ENCODE results near the gene GNA15.

Gene GNA15

DNA sequence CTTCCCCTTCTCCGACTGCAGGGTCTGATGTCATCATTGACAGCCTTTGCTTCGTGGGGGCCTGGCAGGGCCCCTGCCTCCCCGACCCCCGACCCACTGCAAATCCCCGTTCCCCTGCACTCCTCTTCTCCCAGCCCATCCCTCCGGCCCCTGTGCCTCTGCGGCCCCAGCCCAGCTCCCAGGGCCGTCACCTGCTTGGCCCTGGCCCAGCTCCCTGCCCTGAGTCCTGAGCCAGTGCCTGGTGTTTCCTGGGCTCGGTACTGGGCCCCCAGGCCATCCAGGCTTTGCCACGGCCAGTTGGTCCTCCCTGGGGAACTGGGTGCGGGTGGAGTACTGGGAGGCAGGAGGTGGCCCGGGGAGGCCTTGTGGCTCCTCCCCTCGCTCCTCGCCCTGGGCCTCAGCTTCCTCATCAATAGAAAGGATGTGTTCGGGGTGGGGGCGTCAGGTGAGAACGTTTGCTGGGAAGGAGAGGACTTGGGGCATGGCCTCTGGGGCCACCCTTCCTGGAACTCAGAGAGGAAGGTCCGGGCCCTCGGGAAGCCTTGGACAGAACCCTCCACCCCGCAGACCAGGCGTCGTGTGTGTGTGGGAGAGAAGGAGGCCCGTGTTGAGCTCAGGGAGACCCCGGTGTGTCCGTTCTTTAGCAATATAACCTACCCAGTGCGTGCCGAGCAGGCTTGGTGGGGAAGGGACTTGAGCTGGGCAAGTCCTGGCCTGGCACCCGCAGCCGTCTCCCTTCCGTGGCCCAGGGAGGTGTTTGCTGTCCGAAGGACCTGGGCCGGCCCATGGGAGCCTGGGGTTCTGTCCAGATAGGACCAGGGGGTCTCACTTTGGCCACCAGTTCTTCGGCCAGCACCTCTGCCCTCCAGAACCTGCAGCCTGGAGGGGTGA lies 72.7 kb downstream of the GNA15 start:
- Histone ChIP-seq H3K4me1 (ENCODE audit: control insufficient read depth, insufficient read depth, low read length) (peaks cover 3% of the 10 kb centered on the region; the same call in 1 of the 2 replicates), H3K9me3 (ENCODE audit: control insufficient read depth, insufficient read depth, low read length) (no peaks in the 10 kb centered on the region), H3K9ac (ENCODE audit: low read depth, low read length) (no peak overlapping the region), H3K36me3 (ENCODE audit: control insufficient read depth, insufficient read depth, low read length) (peaks cover 48% of the 10 kb centered on the region), H3K27ac (ENCODE audit: low read depth, low read length) (no peak overlapping the region), H3K4me3 (ENCODE audit: low read depth, low read length) (no peak overlapping the region), H3K27me3 (ENCODE audit: control insufficient read depth, insufficient read depth, low read length) (no peaks in the 10 kb centered on the region)

DNA sequence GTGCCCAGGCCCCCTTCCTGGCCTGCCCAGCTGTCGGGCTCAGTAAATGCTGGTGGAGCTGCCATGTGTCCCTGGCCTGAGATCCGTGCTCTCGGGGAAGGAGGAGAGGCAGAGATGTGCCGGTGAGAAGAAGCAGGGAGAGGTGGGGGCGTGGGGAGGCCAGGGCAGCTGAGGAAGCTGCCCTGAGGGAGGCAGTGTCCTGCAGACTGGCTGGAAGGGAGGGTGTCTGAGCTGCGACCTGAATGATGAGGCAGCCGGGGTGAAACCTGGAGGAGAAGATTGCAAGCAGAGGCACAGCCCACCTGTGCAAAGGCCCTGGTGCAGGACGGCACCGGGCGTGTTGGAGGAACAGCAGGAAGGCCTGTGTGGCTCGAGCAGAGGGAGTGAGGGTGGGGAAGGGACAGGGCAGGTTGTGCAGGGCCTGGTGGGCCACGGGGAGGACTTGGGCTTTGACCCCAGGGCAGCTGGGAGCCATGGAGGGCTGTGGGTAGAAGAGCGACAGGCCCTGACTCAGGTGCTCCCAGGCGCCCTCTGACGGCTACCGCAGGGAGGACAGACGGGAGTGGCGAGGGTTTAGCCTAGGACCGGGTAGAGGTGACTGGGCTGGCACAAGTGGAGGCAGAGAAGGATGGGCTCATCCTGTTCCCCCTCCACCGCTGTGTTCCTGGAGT lies 74.6 kb downstream of the GNA15 start:
- H3K9me3 ChIP-seq (ENCODE audit: control insufficient read depth, insufficient read depth, low read length): no peaks in the 10 kb centered on the region
- H3K27ac ChIP-seq (ENCODE audit: low read depth, low read length): peak overlapping the region; percentile 11
- H3K4me1 ChIP-seq (ENCODE audit: control insufficient read depth, insufficient read depth, low read length): peaks cover 3% of the 10 kb centered on the region; the same call in 1 of the 2 replicates
- H3K9ac ChIP-seq (ENCODE audit: low read depth, low read length): no peak overlapping the region
- no peak overlapping the region for H3K4me3 ChIP-seq (ENCODE audit: low read depth, low read length)
- H3K27me3 ChIP-seq (ENCODE audit: control insufficient read depth, insufficient read depth, low read length): no peaks in the 10 kb centered on the region
- H3K36me3 ChIP-seq (ENCODE audit: control insufficient read depth, insufficient read depth, low read length): peaks cover 30% of the 10 kb centered on the region

DNA sequence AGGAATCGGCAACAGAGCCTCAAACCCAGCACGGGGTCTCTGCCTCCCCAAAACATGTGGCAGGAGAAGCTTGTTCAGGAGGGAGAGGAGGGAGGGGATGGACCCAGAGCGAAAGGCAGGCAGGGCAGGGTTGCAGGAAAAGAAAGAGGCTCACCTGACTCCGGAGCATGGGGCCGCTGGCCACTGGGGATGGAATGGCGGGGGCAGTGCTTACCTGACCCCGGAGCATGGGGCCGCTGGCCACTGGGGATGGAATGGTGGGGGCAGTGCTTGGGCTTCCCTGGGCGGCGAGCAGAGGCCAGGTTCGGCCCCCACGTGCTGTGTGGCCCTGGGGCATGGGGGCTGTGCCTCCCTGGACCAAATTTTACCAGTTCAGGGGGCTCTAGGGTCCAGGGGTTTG lies 75.4 kb downstream of the GNA15 start:
- Histone ChIP-seq H3K27me3 (ENCODE audit: control insufficient read depth, insufficient read depth, low read length) (no peaks in the 10 kb centered on the region), H3K4me3 (ENCODE audit: low read depth, low read length) (no peak overlapping the region), H3K36me3 (ENCODE audit: control insufficient read depth, insufficient read depth, low read length) (peaks cover 25% of the 10 kb centered on the region), H3K9ac (ENCODE audit: low read depth, low read length) (no peak overlapping the region), H3K4me1 (ENCODE audit: control insufficient read depth, insufficient read depth, low read length) (peaks cover 3% of the 10 kb centered on the region; the same call in 1 of the 2 replicates), H3K27ac (ENCODE audit: low read depth, low read length) (peak overlapping the region; percentile 11), H3K9me3 (ENCODE audit: control insufficient read depth, insufficient read depth, low read length) (no peaks in the 10 kb centered on the region)

DNA sequence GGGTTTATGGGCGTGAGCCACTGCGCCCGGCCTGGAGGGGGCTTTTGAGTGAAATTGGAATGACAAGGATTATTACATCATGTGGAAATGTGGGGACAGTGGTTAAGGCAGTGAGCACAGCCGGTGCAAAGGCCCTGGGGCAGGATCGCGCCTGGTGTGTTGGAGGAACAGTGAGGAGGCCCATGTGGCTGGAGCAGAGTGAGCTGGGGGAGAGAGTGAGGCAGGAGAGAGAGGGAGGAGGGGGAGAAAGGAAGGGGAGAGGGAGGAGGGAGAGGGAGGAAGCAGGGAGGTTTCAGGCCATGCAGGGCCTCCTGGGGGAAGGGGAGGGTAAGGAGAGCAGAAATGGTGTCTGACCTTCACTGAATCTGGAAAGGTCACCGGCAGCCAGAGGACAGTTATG lies 77.3 kb downstream of the GNA15 start:
- H3K27me3 ChIP-seq (ENCODE audit: control insufficient read depth, insufficient read depth, low read length): no peaks in the 10 kb centered on the region
- H3K4me3 ChIP-seq (ENCODE audit: low read depth, low read length): no peak overlapping the region
- H3K9ac ChIP-seq (ENCODE audit: low read depth, low read length): no peak overlapping the region
- peaks cover 3% of the 10 kb centered on the region; the same call in 1 of the 2 replicates for H3K4me1 ChIP-seq (ENCODE audit: control insufficient read depth, insufficient read depth, low read length)
- no peaks in the 10 kb centered on the region for H3K9me3 ChIP-seq (ENCODE audit: control insufficient read depth, insufficient read depth, low read length)
- H3K36me3 ChIP-seq (ENCODE audit: control insufficient read depth, insufficient read depth, low read length): peaks cover 6% of the 10 kb centered on the region; the same call in 1 of the 2 replicates
- no peak overlapping the region for H3K27ac ChIP-seq (ENCODE audit: low read depth, low read length)
